ENCODE data around the gene SYNC. TPM values are rescaled to one million over a fixed set of nuclear protein-coding genes. Genes with fewer than 3 reads are reported as not detected.
"Not testable (repeated sequence)": the region's sequence is repeated elsewhere in the genome, so short reads cannot be mapped to it uniquely, and the experiment has no call there.

Gene SYNC
- total RNA-seq, 1 donor from 2014 or later, result 21.4 TPM

DNA sequence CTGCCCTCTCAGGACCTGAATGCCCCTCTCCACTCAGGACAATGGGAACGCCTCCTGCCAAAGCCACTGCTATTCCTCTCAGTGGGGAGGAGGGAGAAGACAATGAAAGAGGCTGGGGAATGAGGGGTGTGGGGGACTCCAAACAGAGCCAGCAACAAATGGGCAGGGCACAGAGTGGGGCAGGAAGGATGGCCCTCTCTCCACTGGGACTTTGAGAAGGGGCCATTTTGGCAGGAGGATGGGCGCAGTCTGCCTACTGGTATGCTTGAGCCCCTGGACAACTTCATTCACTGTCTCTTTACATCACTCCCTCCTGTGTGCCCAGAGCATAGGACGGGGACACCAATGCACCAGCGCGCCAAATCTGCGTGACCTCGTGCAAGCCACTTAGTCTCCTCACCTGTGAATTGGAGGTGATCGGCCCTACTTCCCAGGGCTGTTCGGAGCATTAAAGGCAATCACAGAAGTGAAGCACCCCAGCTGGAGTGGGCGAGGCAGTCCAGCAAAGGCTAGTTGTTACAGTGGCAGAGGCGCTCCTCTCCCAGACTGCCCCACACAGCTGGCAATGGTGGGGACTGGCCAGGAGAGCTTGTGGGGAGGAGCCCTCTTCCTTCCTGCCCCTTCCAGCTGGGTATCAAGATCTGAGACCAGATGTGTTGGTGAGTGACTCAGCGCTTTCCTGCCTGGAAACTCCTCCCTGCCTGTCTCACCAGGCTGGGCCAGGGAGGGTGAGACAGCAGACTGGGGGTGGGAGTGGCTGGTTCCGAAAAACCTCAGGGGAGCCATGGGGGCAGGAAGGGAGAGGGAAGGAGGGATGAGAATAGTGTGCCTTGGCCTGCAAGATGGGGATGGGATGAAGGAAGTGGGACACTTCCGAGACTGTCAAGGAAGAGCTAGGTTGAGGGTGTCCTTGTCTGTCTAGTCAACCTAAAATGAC lies 22.4 kb upstream of the SYNC start:
- peak; percentile 88 for DNase-seq

DNA sequence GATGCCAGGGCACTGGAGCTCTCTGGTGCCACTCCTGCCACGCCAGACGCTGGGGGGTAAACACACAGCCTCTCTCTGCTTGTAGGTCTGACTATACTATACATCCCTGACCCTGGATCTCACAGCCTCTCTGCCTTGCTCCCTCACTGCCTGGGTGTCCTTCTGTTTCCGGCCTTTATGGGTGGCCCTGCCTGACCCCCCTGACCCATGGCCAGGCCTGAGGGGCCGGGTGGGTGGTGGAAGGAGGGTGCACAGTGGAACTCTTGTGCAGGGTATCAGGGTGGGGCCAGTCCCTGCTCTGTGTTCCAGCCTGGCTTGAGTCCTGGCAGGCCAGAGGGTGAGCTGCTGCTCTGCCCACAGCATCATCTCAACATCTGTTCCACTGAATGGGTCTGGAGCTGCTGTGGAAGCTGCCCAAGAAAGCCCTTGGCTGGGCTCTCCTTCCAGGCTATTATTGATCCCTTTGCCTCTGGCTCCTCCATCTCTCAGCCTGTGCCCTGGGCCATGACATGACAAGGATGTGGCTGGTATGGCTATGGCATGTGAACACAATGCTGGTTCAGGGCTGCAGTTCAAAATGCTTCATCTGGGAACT lies 17.2 kb upstream of the SYNC start:
- DNase-seq, result no peak

DNA sequence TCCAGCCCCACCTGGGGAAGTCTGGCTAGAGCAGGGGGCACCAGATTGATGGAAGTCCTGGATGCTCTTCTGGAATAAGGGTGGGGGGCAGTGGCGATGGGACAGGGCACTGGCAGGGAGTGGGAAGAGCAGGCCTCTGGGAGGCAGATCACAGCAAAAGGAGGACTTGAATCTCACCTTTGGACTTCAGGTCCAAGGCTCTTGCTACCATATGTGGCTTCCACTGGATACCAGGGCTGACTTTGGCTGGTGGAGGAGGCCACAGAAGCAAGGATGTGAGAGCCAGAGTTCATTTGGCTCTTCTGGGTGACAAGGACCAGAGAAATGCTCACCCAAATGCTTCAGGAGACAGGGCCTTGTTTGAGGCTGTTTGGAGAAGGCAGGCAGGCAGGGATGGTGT lies 16.0 kb upstream of the SYNC start:
- no peak for DNase-seq

DNA sequence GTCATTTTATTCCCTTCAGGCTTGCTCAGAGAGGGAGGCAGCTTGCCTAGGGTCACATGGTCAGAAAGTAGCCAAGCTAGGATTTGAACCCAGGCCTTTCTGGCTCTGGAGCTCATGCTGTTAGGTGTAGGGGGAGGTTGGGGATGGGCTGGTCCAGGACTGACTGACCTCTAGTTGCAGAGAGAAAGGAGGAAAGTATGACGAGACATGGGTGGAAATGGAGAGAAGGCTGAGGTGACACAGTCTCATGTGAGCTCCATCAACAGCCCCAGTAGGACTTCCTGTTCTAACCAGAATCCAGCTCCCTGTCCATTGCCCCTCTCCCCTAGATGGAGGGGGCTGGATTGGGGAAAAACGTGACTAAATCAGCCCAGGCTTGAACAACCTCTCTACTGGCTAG lies 15.5 kb upstream of the SYNC start:
- DNase-seq, result no peak

DNA sequence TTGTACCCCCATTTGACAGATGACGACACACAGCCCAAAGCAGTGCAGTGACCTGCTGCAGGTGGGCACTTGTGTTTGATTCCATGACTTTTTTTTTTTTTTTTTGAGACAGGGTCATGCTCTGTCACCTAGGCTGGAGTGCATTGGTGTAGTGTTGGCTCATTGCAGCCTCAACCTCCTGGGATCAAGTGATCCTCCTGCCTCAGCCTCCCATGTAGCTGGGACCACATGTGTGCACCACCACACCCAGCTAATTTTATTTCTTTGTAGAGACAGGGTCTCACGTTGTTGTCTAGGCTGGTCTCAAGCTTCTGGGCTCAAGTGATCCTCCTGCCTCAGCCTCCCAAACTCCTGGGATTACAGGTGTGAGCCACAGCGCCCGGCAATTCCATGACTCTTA lies 14.9 kb upstream of the SYNC start:
- DNase-seq, result no peak

DNA sequence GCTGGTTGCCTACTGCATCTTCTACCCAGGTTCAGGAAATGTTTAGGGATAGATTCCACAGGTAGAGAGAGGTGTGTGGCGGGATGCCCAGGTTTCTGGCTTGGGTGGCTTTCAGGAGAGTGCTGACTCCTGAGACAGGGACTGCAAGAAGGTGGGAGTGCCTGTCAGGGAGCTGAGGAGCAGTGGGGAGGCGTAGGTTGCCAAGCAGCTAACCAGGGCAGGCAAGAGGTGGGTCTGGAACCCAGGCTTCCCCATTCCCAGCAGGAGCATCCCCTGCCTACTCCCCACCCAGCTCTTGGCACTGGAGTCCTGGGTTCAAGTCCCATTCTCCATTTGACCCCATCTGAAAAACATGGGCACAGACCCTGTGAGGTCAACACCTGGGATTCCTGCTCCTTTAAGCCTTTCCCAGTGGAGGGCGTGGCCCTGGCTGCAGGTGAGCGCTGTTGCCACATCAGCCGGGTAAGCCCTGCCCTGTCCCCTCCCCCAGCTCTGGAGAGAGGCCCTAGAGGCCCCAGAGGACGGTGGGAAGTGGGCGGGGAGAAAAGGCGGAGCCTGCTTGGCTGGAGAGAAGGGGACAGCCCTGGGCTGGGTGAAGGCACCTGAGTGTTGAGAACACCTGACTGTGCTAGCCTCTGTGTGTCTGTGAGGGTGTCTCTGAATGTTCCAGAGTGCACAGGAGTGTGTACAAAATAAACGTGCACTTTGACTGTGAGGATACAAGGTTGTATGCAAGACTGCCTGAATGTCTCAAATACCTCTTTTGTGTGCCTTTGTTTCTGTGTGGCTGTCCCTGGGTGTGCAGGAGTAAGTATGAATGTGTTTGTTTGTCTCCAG lies 14.0 kb upstream of the SYNC start:
- DNase-seq, result peak; percentile 32

DNA sequence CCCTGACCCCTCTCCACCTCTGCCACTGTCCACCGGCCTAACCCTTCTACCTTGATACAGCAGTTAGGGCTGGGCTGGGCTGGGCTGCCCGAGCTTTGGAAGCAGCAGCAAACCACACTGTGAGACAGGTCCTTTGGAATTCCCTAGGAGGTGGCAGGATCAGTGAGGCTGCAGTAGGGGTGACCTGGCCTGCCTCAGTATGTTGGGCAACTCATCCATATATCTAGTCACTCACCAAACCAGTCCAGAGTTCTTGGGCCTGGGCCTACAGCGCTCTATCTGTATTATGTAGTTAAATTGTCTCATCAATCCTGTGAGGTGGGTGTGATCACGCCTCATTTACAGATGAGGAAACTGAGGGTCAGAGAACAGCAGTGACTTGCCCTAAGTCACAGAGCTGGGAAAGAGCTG lies 13.3 kb upstream of the SYNC start:
- DNase-seq, result no peak

DNA sequence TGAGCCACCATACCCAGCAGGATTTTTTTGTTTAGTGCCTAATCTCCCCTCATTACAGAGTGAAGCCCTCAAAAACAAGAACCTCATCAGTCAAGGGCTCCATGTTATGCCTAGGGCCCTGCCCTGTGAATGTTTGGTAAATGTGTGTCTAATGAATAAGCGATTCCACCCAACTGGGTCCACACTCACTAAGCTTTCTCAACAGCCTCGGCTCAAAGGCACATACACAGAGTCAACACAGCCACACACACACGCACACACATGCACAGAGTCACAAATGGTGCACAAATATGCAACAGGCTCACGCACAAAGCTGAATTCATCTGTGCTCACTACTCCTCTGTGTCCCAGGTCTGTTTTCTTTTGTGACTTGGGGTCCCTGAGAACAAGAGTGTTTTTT lies 11.7 kb upstream of the SYNC start:
- no peak for DNase-seq

DNA sequence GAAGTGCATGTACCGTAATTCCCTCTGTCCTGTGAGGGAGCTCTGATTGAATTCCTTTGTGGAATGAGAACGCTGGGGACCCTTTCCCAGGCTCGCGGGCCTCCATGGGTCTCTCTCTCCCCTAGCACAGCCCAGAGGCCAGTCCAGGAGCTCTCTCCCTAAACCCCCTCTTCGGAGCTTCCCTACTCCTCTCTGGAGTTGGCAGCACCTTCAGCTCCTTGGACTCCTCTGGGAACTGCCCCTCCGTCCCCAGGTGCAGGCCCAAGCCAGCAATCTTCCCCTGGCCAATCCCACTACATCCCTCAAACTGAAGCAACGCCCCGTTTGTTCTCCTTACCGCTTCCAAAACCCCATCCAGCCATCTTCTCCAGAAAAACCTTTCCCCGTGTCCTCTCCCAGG lies 10.5 kb upstream of the SYNC start:
- DNase-seq, result no peak

DNA sequence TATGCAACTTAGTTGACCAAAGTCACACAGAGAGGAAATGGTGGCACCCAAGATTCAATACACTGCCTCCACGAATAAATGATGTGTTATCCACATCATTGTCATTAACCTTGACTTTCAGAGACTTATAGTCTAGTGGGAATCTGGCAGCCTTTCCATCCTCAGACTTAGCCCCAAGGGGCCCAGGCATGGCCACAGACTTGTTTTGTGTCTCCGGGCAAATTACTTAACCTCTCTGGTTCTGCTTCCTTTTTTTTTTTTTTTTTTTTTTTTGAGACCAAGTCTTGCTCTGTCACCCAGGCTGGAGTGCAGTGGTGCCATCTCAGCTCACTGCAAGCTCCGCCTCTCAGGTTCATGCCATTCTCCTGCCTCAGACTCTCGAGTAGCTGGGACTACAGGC lies 8.7 kb upstream of the SYNC start:
- not testable (repeated sequence) for DNase-seq

DNA sequence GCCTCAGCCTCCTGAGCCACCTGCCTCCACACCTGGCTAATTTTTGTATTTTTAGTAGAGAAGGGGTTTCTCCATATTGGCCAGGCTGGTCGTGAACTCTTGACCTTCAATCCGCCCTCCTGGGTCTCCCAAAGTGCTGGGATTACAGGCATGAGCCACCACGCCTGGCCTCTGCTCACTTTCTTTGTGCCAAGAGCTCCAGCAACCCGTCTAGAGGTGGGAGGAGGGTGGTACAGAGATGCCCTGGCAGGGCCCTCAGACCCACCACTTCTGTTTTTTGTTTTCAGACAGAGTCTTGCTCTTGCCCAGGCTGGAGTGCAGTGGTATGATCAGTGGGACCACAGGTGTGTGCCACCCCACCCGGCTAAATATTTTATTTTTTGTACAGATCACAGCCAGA lies 6.9 kb upstream of the SYNC start:
- DNase-seq, result no peak

DNA sequence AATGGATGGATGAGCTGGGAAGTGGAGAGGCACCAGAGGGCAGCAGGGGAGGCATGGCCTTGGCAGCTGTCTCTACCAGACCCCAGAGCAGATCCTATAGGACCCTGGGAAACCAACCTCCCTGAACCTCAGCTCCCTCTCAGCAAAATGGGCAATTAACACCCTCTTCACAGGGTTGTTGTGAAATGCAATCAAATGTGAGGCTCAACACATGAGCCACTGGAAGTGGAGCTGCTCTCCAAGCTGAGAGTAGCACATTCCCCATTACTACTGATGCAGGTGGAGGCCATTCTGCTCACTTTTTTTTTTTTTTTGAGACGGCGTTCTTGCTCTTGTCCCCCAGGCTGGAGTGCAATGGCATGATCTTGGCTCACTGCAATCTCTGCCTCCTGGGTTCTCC lies 6.5 kb upstream of the SYNC start:
- DNase-seq, result no peak

DNA sequence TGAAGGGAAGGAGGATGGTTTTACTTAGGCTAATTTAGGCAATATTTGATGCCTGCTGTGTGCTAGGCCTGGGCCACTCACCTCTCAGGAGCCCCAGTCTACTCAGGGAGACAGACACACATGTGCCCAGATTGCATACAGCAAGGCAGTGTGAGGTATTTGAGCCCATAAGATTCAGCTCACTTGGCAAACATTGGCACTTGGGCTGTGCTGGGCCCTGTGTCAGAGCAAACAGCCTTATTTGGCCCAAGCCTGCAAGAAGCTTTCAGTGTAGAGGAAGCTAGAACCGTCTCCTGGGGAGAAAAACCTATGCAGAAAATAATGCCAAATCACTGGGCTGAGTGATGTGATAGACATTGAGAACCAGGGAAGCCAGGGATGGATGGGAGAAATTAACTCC lies 3.9 kb upstream of the SYNC start:
- no peak for DNase-seq

DNA sequence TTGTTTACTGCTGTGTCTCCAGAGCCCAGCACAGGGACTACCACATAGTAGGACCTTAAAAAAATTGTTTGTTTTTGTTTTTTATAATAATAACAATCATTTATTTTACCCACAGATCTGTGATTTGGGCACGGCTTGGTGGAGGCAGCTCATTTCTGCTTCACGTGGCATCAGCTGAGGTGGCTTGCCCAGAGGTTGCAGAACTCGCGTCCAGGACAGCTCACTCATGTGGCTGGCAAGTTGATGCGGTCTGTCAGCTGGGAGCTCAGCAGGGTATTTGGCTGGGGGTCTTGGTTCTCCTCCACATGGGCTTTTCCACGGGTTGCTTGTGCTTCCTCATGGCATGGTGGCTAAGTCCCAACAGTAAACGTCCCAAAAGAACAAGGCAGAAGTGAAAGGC lies 2.9 kb upstream of the SYNC start:
- DNase-seq, result no peak

DNA sequence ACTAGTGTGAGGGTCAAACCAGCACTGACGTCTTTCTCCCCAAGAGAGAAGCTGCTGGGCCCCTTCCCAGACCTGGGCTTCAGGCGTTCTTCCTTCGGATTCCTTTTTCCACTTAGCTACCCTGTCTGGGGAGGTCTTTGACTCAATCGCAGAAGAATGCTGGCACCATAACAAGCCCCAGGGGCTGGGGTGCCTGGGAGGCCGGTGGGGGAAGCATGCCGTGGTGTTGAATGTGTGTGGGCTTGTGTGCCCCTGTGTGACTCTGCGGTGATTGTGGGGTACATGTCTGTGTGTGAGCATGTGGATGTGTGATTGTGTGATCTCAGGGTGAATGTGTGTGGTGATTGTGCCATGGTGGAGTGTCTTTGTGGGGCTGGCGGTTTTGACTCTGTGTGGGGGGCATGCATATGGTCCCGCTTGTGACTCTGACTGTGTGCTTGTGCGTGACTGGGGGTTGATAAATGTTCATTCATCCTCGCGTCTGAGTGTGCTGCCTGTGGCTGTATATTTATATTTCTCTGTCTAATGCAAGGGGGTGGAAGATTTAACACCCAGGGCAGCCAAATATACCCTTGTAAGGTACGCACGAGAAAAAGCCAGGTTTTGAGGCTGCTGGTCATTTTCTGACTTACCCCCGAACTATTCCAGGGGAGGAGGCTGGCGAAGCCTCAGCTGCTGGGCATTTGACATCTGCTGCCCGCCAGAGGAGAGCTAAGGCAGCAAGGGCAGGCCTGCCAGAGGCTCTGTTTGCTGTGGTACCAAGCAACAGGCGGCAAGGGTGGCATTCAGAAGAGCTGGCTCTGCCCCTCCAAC lies 1.1 kb upstream of the SYNC start:
- no peak for DNase-seq

DNA sequence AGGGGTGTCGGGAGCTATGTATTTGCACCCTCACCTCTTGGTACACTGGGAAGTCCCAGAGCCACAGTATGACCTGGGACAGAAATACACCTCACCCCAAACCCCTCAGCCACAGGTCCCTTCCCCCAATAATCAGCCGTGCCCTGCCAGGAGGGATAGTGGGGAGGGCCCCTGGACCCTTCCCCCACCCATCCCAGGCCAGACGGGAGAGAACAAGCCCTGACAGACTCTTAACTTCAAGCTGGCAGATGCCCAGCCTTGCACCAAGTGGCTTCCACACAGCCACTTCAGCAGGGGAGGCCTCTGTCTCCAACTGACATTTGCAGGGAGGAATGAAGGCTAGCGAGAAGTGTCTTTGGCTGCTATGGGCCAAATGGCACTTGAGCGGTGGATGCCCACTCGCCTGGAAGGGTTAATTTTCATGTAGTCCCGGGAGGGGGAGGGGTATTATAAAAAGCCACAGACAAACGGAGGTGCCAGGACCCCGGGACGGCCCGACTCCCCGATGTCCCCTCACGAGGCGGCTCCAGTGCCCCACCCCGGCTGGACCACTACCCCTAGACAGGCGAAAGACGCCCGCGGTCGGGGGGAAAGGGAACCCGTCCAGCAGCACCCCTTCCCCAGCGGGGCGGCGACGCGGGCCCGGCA lies 495 bp downstream of the SYNC start:
- DNase-seq, result peak; percentile 27

DNA sequence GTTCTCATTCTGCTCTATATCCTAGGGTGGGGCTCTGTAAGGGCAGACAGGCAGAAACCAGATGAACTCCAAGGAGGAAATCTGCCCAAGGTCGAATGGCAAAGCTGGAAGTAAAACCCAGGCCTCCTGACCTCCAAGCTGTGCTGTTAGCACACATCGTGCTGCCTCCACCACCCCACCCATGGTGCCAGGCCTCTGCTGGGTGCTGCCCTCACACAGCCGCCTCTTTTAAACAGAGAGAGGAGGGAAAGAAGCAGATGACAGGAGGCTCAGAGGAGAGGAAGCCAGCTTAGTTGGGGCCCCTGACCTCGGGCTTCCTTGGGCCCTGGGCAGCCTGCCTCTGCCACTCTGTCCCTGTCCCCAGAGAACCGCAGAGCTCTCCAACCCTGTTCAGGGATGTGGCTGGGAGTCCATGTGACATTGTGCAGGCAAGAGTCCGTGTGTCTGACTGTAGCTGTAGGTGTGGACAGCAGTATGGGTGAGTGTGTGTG lies 1.1 kb downstream of the SYNC start:
- DNase-seq, result no peak

DNA sequence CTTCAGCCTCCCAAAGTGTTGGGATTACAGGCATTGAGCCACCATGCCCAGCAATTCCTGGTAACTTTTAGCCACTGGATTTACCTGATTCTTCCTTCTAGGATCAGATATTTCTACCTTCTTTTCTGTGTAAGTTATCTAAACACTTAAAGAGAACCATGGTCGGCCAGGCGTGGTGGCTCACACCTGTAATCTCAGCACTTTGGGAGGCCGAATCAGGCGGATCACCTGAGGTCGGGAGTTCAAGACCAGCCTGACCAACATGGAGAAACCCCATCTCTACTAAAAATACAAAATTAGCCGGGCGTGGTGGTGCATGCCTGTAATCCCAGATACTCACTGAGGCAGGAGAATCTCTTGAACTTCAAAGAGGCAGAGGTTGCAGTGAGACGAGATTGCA lies 5.6 kb downstream of the SYNC start:
- not testable (repeated sequence) for DNase-seq

DNA sequence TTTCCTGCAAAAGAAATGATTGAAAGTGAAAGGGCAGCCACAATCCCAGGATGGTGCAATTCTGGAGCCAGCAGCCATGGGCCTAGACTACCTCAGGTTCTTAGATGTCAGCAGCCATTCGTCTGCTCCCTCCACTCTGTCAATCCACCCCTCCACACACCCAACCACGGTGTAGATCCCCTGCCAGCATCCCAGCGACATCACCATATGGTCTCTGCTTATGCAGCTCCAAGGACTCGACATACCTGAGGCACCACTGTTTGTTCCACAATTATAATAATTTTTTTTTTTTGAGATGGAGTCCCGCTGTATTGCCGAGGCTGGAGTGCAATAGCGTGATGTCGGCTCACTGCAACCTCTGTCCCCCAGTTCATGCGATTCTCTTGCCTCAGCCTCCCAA lies 6.5 kb downstream of the SYNC start:
- DNase-seq, result no peak

DNA sequence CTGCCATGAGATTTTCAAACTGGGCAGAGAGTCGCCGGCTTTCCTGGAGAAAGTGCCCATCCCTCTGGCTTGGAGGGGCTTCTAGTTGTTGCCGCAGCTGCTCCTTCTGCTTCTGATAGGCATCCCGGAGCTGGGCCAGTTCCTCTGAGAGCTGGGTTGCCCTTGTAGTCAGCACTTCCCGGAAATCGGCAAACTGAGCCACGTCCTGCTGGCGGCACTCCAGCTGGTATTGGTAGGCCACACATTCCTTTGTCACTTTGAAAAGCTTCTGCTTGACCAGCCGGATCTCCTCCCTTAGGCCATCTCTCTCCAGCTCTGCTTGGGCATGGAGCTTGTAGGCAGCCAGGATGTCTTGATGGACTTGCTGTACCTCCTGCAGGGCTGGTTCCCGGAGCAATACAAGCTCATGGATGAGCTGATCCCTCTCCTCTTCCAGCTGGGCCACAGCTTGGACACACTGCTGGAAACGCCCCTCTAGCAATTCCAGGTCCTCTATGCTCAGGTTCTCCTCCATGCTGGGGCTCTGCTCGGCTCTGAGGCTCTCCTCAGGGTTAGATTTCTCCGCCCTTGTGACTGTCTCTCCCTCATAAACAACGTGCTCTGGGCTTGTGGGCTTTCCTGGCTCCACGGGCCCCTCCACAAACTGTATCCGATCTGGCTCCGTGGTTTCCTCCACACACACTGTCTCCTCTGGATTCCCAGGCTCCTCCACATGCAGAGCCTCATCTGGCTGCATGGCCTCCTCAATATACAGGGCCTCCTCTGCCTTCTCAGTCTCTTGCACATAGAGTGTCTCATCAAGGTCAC lies 7.3 kb downstream of the SYNC start:
- DNase-seq, result peak; percentile 81

Data from dermis blood vessel endothelial cell (primary cell).